Activated CD4-positive, alpha-beta T cell treated with anti-CD3 and anti-CD28 coated beads, Interleukin-2, amount 50 U/mL, for 1 hour (primary cell): Measurements from ENCODE around the gene CSRNP3.

Experiments used
- DNase-seq: peaks from one replicate; pipeline ENCODE4 v3.0.0-alpha.2; 2020

Gene CSRNP3

DNA sequence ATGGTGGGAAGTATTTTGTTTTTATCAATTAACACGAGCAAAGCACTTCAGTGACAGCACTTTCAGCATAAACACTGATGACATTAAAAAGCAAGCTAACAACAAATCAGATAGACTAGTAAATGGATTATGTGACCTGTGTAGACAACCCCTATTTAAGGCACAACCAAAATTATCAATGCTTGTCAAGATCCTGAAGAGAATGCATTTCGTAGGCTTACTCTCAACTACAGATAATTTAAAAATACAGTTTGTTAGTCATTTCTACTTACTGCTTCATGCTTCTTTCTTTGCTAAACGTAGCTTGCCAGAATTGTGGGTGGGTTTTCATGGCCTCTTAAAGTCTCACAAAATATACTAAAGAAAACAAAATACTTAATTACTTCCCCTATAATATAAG is 3.4 kb downstream of the CSRNP3 start:
- DNase-seq = no peak

DNA sequence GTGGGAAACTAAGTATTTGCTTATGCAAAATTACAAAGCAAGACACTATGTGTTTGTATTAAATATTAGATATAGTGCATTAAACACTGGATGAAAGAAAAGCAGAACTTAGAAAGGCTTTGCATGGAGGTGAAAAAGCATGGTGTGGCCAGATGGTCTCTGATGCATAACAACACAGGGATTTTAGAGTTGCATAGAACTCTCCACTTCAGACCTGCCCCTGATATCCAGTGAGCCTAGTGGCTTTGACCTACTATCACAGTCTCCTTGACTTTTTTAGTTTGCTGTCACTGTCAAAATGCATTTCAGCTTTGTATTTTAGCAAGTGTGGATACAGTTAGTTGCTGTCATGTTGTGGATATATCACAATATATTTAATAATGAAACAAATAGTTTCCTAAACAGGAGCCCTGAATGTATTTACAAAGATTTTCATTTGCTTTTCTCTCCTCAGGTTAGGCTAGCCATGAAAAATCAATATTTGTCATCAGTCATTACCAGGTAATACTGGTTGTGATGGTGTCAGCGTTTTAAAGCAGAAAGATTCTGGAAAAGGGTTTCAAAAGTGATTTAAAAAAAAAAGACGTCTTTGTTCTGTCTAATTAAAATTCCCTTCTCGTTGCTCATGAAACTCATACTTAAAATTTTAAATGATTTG is 5.2 kb downstream of the CSRNP3 start:
- DNase-seq = no peak

DNA sequence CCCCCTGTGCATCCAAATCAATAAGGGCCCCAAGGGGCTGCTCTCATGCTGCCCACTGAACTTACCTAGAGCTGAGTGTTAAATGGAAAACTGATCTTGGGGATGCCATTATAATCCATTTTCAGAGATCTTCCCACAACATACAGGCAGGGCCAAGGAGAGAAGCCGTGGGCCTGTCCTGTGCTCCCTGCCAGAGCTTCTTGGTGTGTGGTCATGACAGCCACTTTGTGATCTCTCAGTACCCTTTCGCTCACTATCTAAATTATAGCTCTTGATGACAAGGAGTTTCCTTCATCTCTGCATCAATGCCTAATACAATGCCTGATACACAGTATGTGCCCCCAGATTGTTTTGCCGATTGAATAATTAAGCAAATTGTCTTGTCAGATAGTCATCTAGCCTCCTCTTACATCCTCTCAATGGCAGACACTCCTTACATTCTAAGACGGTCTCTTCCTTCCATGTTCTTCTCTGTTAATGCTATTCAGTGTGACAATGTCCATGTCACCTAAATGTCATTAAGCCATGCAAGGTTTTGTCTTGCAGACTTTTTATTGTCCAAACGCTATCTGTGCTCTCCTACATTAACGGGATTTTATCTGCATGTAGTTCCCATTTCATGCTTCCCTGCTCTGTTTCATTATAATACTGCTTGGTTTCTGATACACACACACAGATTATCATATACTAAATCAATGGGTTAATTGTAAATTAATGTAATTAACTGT is 5.9 kb downstream of the CSRNP3 start:
- no peak for DNase-seq

GRCh38 chr2:165479856-165480255 is 10.4 kb downstream of the CSRNP3 start:
- no peak for DNase-seq

DNA sequence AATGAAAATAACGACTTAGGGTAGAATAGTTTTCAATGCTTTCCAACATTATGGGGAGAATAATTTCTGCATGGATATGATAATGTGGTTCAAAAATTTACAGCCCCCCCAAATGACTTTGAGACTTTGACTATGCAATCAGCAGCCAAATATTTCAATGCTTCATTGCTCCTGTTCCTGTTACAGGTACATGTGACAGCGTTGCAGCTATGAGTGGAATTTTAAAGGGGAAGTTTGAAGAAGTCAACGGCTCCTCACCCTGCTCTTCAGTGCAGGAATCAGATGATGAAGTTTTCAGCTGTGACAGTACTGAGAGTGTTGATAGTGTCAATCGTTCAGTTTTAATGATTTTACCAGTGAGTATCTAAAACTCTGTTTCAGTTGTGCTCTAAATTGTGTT is 25.1 kb downstream of the CSRNP3 start:
- DNase-seq = no peak

- DNase-seq = no peak
Measured at GRCh38 chr2:165497659-165498317, 28.3 kb downstream of the CSRNP3 start.

DNA sequence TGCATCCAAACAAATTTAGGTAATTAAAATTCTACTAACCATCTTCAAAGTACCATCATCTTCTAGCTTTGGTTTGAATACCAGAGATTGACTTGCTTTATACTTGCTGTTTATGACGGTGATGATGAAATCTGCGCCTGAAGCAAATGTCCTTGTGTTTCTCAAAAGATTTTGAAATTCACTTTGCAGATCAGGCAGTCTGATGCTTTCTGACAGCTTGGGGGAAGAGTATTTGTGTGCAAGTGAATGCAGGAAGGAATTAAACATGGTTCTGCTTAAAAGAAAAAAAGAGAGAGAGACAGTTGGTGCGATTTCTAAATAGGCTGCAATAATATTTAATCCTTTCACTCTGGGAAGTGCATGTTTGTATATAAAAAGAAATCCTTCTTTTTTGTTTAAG is 29.6 kb downstream of the CSRNP3 start:
- DNase-seq = no peak

DNA sequence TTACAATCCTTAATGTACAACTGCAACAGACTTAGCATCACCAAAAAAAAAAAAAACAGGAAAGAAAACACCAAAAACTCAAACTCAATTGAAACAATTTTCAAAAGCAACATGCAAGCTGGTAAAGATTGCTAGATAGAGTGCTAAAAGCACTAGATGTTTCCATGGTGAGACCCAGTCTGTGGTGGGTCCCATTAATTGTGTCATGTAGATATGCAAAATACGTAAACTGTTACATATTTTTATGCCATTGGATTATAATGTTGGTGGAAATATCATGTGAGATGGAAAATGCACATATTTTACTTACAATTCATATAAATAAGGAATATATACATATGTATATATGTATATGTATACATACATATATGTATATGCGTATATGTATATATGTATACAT is 30.5 kb downstream of the CSRNP3 start:
- no peak for DNase-seq

- DNase-seq = no peak
Measured at GRCh38 chr2:165500816-165501215, 31.3 kb downstream of the CSRNP3 start.

DNA sequence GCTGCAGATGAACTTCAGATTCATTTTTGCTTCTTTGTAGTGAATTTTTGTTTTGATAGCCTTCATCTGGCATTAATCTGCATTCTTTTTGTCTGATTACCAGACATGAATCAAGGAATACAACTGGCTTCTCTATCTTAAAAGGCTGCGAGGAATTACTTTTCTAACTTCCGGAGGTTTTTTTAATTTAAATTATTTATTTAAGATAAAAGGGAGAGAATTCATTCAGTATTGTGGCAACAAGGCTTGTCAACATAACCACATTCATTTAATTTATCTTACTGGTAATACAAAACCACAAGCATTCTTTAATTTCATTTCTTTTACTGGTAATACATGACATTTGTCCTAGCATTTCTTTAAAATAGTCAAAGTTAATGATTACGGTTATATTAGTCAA is 36.0 kb downstream of the CSRNP3 start:
- DNase-seq = no peak

DNA sequence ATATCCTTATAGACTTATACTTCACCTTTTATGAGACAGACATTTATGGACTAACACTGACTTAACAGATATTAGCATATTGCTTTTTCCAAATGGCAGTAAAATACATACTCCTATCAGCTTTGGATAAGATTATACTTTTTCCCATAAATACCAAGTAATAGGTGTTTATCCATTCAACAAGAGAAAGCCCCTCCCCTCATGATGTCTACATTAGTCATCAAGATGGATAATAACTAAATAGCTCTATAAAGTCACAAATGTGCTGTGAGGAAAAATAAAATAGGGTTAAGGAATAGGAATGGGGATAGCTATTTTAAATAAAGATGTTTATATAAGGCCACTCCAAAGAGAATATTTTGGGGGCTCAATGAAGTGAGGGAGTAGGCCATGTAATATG is 39.4 kb downstream of the CSRNP3 start:
- no peak for DNase-seq

- no peak for DNase-seq
Measured at GRCh38 chr2:165513479-165513878, 44.0 kb downstream of the CSRNP3 start.

DNA sequence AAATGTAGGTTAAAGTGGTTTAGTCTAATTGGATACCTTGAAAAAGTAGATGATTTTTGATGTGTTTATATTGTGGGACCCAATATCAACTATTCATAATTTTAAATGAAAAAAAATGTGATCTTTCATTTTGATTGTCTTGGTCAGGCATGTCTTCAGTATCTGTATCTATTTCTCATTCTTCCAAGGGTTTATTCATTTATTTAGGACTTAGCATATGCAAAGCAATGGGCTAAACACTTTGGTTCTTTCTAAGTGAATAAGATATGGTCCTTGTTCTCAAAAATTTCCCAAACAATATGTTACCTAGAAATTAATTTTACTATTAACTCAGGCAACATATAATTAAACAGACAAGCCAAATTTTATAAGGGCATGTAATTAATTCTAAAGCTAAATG is 49.1 kb downstream of the CSRNP3 start:
- no peak for DNase-seq

DNA sequence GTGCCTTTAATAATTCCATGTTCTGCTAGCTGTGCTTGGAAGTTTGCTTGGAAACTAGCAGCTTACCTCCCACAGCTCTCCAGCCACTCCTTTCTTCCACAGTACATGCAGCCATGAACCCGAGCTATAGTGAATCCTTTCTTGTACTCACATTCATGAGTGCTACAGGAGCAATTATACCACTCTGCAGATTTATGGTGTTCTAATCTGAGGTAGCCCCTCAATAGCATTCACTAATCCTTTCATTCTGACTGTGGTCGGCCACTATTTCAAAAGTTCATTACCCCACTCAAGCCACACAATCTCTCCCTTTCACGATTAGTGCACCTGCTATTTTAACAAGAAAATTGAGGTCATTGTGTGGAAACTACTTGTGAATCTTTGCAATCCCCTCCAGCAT is 53.2 kb downstream of the CSRNP3 start:
- DNase-seq = no peak

GRCh38 chr2:165524720-165525119 is 55.2 kb downstream of the CSRNP3 start:
- DNase-seq = no peak

- no peak for DNase-seq
Measured at GRCh38 chr2:165528691-165529090, 59.2 kb downstream of the CSRNP3 start.

DNA sequence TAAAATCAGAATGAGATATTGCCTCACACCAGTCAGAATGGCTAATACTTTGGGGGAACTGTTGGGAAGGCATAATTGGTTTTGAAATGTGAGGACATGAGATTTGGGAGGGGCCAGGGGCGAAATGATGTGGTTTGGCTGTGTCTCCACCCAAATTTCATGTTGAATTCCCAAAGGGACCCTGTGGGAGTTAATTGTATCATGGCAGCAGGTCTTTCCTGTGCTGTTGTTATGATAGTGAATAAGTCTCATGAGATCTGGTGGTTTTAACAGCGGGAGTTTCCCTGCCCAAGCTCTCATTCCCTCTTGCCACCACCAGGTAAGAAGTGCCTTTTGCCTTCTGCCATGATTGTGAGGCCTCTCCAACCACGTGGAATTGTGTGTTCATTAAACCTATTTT is 59.6 kb downstream of the CSRNP3 start:
- DNase-seq = no peak

GRCh38 chr2:165533331-165533730 is 63.8 kb downstream of the CSRNP3 start:
- DNase-seq = no peak

DNA sequence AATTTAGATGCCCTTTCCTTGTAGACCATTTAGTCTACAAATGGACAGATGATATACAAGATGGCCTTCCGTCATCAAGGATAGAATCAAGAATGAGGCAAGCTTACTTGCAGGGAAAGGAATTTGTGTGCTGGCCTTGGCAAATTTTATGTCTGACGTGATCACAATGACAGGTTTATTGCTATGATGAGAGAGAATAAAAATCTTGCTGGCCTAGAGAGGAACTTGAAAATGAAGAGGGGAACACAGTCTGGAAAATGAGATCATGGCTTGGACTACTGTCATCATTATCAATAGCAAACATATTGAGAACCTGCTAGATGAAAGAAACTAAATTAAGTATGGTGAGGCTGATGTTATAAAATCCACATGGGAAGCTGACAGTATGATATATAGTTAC is 66.0 kb downstream of the CSRNP3 start:
- no peak for DNase-seq

DNA sequence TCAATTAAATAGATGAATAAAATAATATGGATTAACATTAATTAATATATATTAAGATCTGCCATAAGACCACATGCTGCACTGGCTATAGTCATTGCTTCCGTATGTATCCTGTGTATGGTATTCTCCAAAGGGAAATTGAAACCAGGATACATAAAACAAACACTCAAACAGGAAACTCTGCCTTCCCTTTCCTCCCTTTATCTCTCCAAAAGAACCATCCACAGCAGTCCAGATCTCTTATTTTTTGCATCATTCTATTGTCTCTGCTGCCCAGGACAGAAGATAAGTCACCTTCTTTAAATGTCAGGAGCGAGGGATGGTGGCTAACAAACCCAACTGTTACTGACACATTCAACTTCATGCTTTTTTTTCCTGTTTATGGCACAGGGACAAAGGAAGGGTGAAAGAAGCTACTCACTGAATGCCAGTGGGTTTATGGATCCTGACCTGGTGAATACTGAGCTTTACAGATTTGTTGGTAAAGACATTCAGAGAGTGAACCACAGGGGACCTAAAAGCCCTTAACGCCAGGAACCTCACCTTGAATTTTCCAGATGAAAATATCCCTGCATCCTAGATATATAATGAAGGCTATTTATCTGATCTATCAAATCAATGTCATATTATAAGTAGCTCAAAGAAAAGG is 67.5 kb downstream of the CSRNP3 start:
- DNase-seq = no peak

- DNase-seq = no peak
Measured at GRCh38 chr2:165539985-165540384, 70.5 kb downstream of the CSRNP3 start.

DNA sequence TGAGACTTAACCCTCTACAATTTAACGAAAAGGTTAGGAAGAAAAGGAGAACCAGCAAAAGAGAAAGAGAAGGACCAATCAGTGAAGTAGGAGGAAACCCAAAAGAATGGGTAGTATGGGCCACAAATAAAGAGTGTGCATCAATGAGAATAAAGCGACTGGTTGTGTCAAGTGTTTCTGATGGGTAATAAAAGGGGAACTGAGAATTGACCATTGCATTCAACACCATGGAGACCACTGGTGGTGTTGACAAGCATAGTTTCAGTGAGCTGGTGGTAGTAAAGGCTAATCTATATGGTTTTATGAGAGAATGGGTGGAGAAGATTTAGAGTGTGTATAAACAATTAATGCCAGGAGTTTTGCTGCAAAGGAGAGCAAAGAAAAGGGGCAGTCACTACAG is 75.4 kb downstream of the CSRNP3 start:
- DNase-seq = no peak

GRCh38 chr2:165547900-165548299 is 78.4 kb downstream of the CSRNP3 start:
- no peak for DNase-seq

GRCh38 chr2:165549619-165550018 is 80.1 kb downstream of the CSRNP3 start:
- DNase-seq = no peak
